Brain microvascular endothelial cell (primary cell): Measurements from ENCODE around the gene FLT1.

Source experiments
- DNase-seq: peaks from one replicate; pipeline ENCODE4 v3.0.0-alpha.2; 2020
- H3K27ac ChIP-seq: fragments of 250-450 bp; sonication (Bioruptor Pico); 2 replicates; pipeline ENCODE4 v1.5.1; 2020; ENCODE audit warnings: mild to moderate bottlenecking, moderate library complexity
- H3K27me3 ChIP-seq: fragments of 250-450 bp; sonication (Bioruptor Pico); replicated peaks from 2 replicates; pipeline ENCODE4 v1.5.1; 2020; ENCODE audit warnings: mild to moderate bottlenecking
- H3K36me3 ChIP-seq: fragments of 250-450 bp; sonication (Bioruptor Pico); replicated peaks from 2 replicates; pipeline ENCODE4 v1.5.1; 2020; ENCODE audit warnings: mild to moderate bottlenecking
- H3K4me3 ChIP-seq: 2 replicates; pipeline ENCODE4 v1.5.1; 2011; ENCODE audit warnings: low read depth, mild to moderate bottlenecking, control low read depth, low read length, moderate library complexity
- in situ Hi-C: cut with HindIII; loops from 2 replicates; pipeline ENCODE4 v1.10.0; 2017; ENCODE audit warnings: low sequenced_read_pairs, low pct_ligation_motif_present
- TF ChIP-seq, protein P1 (sequence below): IDR thresholded peaks from 2 replicates; pipeline ENCODE4 v1.5.1; 2011; ENCODE audit warnings: low read depth, mild to moderate bottlenecking, moderate library complexity, low read length, control low read depth, inconsistent platforms; ENCODE audit errors: missing control alignments

The FLT1 gene

DNA sequence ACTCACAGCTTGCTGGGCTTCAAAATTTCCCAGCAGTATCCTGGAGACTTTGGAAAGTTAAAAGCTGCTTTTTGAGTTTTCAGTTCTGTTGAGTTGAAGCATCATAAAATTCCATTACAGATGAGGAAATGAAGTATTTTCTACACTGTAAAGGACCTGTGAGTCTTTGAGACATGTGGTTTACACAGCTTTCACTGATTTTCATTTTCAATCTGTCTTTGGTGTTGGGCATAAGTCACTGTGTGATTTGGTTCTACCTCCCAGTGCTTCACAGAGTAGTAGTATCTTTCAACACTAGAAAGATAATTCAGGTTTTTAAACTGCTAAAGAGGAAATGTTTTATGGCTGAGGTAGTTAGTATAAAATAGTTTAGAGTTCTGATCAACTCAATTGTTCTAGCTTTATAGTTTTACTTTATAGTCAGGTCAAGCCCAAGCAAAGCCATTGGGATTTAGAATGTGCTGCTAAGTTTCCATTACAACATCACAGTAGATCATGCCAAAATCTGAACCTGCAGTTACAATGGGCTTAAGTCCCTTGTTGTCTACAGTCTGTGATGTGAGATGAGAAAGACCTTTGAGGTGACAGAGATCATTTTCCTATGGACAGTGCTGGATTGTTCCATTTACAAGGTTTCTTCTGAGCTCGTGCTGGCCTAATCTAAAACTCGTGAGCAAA, 161.6 kb downstream of the FLT1 start:
- TF ChIP-seq, protein P1, sequence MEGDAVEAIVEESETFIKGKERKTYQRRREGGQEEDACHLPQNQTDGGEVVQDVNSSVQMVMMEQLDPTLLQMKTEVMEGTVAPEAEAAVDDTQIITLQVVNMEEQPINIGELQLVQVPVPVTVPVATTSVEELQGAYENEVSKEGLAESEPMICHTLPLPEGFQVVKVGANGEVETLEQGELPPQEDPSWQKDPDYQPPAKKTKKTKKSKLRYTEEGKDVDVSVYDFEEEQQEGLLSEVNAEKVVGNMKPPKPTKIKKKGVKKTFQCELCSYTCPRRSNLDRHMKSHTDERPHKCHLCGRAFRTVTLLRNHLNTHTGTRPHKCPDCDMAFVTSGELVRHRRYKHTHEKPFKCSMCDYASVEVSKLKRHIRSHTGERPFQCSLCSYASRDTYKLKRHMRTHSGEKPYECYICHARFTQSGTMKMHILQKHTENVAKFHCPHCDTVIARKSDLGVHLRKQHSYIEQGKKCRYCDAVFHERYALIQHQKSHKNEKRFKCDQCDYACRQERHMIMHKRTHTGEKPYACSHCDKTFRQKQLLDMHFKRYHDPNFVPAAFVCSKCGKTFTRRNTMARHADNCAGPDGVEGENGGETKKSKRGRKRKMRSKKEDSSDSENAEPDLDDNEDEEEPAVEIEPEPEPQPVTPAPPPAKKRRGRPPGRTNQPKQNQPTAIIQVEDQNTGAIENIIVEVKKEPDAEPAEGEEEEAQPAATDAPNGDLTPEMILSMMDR, result no peak
- no peak for DNase-seq
- in situ Hi-C loops, result no loop called here
- Histone ChIP-seq H3K4me3 (no peak overlapping the region), H3K36me3 (no peaks in the 10 kb centered on the region), H3K27ac (no peak overlapping the region), H3K27me3 (no peaks in the 10 kb centered on the region)

DNA sequence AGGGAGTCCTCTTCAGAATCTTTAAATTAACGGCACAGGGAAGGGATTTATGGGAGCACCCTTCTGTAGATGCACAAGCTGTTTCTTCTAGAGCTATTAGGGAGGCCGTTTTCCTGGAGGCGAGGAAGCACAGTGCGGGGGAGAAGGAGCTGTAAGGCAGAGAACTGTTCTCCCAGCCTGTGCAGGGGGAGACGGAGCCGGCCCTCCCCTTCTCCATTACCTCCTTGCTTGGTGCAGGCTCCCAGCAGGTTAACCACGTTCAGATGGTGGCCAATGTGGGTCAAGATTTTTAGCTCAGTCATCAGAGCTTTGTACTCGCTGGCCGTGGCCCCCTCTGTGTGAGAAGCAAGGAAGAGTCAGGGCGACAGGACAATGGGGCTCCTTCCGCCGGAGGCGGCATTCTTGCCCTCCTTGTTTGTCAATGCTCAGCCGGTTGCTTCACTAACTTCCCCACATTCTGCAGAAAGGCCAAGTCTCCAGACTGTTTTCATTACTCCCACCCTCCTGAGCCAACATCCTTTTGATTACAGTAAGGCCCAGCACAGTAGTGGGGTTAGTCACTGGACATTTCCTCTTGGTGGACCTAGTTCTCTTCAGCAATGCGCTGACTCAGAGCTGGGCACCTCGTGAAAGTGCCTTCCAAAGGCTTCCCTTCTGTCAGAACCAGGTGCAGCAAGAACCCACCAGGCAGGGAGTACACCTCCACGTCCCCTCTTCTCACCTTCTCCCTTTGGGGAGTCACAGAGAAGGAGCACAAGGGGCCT, 165.4 kb downstream of the FLT1 start:
- DNase-seq, result peak; percentile 97
- TF ChIP-seq, protein P1, result no peak
- in situ Hi-C loops, result no loop called here
- Histone ChIP-seq H3K36me3 (no peaks in the 10 kb centered on the region), H3K4me3 (no peak overlapping the region), H3K27me3 (no peaks in the 10 kb centered on the region), H3K27ac (peak overlapping the region; percentile 93)

DNA sequence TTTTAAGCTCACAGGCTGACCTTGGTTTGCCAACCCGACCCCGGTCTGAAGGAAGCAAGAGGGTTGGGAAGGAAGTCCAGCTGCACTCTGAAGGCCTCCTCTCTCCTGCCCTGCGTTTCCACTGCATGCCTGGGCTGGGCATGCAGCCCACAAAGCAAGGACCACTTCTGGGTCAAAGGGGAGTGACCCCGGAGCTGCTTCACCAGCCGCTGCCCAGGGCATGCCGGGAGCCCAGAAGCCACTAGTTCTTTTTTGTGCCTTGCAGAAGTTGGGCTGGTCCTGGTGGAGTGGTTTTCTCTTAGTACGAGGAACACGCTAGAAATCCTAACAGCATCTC, 166.7 kb downstream of the FLT1 start:
- DNase-seq, result no peak
- in situ Hi-C loops, result no loop called here
- H3K27me3 ChIP-seq, result no peaks in the 10 kb centered on the region
- no peak overlapping the region for H3K4me3 ChIP-seq
- TF ChIP-seq, protein P1, result no peak
- no peaks in the 10 kb centered on the region for H3K36me3 ChIP-seq
- peak overlapping the region; percentile 93 for H3K27ac ChIP-seq

DNA sequence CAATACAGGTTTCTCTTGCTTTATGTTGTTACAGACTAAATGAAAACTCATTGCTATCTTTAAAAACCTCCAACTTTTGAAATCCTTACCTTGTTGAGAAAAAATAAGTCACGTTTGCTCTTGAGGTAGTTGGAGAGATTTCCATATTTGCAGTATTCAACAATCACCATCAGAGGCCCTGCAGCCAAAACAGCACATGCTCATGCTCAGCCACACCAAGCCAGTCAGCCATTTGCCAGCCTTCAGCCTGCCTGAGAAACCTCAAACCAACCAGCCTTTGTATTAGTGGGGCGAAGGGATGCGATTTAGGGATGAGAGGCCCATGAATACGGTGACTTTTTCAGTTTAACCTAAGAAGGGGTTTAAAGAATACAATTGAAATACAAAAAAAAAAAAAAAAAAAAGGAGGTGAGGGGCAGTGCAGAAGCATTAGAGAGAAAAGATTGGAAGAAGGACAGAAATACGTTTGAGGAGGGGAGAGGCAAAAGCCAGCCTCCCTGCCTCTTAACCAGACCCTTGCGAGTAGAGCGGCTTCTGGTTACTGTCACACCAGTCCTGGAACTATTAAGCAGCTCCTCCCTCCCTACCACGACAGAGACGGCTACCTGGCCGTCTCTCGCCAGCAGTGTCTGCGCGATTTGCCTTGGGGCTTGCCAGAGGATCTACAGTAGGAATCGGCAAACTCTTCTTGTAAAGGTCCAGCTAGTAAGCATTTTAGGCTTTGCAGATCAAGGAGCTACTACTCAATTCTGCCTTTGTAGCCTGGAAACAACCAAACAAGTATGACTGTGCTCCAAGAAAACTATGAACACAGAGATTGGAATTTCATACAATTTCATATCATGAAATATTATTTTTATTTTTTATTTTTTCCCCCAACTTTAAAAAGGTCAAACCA, 167.3 kb downstream of the FLT1 start:
- in situ Hi-C loops, result no loop called here

DNA sequence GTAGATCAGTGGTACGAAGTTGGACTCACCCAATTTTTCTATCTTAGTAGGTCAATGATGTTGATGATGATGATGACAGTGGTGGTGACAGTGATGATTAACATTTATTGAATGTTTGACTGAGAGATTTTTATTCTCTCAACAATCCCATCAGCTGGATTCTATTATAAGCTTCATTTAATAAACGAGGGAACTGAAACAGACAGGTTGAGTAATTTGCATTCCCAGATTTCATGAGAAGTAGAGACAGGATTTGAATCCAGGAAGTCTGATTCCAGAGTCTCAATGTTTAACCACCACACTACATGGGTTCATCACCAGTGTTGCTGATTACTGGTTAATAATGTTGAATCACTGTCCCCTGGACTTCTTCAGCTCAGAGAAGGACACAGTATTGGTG, 168.9 kb downstream of the FLT1 start:
- no peaks in the 10 kb centered on the region for H3K36me3 ChIP-seq
- TF ChIP-seq, protein P1, result no peak
- DNase-seq, result no peak
- H3K27ac ChIP-seq, result no peak overlapping the region
- H3K27me3 ChIP-seq, result no peaks in the 10 kb centered on the region
- in situ Hi-C loops, result no loop called here
- no peak overlapping the region for H3K4me3 ChIP-seq

More for the DNA sequence above, 167.3 kb downstream of the FLT1 start:
- no peak for DNase-seq
- Histone ChIP-seq H3K36me3 (no peaks in the 10 kb centered on the region), H3K4me3 (no peak overlapping the region), H3K27me3 (no peaks in the 10 kb centered on the region), H3K27ac (peak overlapping the region; percentile 45)
- TF ChIP-seq, protein P1, result no peak
